Measurements from ENCODE around the gene CTNNBL1. TPM values are rescaled to one million over a fixed set of nuclear protein-coding genes. Genes with fewer than 3 reads are reported as not detected.

CTNNBL1 gene
- total RNA-seq, 1 experiment from 2014 or later, result 37.6 TPM

DNA sequence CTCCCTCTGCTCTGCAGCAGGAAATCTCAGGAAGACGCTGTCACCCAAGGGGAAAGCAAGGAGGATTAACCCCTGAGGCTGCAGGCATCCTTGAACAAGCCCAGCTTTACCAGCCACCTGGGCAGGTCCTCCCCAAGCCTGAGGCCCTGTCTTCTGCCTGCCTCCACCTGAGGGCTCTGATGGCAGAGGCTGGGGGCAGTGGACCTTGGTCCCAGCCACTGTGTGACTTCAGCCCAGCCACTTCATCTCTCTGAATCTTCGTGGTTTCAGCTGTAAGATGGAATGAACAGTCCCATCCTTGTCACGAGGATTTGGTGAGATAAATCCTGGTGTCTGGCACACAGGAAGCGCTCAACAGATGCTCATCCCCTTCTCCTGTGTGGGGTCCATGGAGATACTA is 200.6 kb downstream of the CTNNBL1 start:
- DNase-seq (ENCODE audit: extremely low read depth, low read depth), result no peak

DNA sequence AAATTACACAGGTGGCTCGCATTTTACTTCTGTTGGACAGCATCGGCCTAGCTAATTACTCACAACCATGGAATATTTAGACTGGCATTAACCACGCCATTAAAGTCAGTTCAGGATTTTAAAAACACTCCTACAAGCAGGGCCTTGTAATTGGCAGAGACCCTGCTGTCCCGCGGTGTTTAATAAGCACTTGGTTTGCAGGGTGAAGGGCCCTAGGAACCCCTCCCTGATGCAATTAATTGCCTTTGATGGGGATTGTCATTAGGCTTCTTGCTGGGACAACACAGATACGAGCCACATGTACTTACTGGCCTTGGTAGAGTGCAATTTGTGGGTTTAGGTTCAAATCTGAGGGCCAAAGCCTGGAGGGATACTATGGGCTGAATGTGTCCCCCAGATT is 201.3 kb downstream of the CTNNBL1 start:
- DNase-seq (ENCODE audit: extremely low read depth, low read depth), result no peak

DNA sequence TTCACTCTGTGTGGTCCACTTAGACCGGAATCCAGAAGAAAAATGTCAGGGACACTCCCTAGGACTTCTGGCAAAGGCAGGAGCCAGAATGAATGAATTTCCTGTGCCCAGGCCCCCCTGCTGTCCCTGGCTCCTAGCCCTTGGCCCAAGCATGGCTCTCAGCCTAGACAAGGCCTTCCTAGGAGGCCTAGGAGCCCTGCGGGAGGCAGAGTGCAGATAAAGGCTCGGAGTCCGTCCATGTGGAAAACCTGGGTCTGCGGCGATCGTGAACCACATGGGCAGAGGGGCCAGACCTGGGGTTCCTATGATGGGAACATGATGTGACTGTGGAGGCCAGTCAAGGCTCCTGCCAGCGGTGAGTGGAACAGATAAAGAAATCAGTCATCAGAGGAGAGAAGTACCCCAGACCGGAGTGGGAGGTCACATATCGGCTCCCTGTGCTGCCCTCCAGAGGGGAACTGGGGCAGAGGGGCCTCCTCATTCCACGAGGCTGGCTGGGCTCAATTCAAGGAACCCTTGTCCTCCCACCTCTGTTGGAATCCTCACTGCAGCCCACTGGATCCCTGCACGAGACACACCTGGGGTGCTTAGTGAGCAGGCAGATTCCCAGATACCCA is 203.2 kb downstream of the CTNNBL1 start:
- DNase-seq (ENCODE audit: extremely low read depth, low read depth), result no peak

DNA sequence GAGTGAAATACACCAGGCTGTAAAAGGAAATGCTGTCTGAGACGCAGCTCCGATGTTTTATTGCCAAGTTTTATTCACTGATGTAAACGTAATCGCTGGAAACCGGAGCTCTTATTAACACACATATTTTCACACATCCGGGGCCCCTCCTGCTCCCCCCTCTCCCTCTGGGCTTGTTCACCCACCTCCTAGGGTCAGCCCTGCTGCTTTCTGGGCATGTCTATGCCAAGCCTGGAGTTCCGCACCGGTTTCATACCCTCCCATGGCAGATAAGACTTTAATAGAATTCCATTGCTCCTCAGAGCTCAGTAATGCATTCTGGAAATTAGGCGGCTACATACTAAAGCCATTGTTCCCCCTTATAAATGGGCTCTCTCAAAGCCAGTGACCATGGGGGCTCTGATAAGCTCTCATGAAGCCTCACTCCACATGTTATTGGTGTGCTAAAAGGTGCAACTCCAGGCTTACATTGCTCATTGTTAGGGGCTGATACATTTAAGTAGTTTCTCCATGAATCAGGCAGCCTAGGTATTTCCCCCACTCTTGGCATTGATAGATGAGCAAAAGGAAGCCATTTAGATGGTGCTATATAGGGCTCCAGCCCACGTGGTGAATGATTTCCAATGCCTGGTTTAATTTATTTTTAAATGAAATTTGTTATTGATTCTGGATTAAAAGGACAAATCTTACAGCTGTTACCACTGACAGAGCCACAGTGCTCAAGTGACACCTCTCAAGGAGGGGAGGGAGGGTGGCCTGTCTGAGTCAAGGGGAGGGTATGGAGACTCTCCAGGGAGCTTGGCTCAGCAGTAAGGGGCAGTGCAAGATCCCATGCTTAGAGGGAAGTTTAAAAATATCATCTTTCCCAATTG is 204.6 kb downstream of the CTNNBL1 start:
- DNase-seq (ENCODE audit: extremely low read depth, low read depth), result no peak

GRCh38 chr20:37899105-37900045 is 205.5 kb downstream of the CTNNBL1 start:
- no peak for DNase-seq (ENCODE audit: extremely low read depth, low read depth)

DNA sequence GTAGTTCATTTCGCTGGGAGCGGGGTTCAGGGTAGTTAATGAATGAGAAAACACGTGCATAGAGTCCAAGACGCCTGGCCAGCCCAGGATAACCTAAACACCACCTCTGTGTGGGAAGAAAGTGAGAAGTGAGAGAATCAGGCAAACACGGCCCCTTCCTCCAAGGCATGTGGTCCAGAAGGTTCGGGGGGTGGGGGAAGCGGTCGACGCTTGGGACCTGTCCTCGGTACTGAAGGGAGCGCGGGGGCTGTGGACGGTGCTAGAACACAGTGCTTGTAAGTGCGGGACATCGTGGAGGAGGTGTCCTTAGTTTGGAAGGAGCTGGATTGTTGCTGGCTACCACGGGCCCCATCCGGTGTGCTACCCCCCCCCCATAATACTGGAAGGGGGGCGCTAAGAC is 207.4 kb downstream of the CTNNBL1 start:
- no peak for DNase-seq (ENCODE audit: extremely low read depth, low read depth)

DNA sequence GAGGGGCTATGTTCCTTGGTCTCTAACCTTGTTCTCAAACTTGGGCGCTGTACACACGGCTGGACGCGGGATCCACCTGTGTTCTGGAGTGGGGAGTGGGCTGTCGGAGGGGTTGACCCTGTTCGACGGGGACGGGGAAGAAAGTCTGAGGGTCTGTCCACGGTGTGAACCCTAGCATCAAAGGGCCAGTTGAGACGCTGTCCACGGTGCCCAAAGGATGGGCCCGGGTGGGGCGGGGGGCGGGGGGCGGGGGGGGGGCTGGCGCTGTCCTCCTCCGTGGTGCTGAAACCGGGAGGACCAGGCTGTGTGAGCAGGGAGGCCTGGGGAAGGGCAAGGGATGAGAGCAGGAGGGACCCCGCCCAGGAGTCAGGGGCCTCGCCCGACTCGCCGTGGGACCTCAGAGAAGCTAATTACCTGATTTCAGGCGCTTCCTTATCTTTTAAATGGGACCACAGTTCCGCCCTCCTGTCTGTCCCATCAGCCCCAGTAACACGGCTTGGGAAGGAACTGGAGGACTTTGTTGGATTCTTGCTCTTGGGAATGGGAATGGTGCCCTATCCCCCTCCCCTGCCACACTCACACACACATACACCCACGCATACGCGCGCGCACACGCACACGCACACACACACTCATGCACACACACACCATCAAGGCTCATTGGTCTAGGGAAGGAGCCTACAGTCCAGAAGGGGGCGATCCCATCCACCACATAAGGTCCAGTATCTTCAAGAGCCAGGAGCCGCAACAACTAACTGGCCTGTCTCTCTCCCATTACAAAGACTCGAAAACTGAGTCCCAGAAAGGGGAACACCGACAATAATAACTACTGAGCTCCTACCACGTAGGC is 208.0 kb downstream of the CTNNBL1 start:
- peak; percentile 30 for DNase-seq (ENCODE audit: extremely low read depth, low read depth)

GRCh38 chr20:37902504-37903313 is 208.9 kb downstream of the CTNNBL1 start, which contains the start of gene VSTM2L:
TSS of gene VSTM2L (plus strand) at chr20:37903127. CDS start at chr20:37903351, 224 bp downstream.
- DNase-seq (ENCODE audit: extremely low read depth, low read depth), result no peak

- DNase-seq (ENCODE audit: extremely low read depth, low read depth), result no peak
Measured at GRCh38 chr20:37903317-37904007, 209.6 kb downstream of the CTNNBL1 start.

- no peak for DNase-seq (ENCODE audit: extremely low read depth, low read depth)
Measured at GRCh38 chr20:37904008-37904642, 210.3 kb downstream of the CTNNBL1 start.

GRCh38 chr20:37904845-37905373 is 211.1 kb downstream of the CTNNBL1 start:
- no peak for DNase-seq (ENCODE audit: extremely low read depth, low read depth)

DNA sequence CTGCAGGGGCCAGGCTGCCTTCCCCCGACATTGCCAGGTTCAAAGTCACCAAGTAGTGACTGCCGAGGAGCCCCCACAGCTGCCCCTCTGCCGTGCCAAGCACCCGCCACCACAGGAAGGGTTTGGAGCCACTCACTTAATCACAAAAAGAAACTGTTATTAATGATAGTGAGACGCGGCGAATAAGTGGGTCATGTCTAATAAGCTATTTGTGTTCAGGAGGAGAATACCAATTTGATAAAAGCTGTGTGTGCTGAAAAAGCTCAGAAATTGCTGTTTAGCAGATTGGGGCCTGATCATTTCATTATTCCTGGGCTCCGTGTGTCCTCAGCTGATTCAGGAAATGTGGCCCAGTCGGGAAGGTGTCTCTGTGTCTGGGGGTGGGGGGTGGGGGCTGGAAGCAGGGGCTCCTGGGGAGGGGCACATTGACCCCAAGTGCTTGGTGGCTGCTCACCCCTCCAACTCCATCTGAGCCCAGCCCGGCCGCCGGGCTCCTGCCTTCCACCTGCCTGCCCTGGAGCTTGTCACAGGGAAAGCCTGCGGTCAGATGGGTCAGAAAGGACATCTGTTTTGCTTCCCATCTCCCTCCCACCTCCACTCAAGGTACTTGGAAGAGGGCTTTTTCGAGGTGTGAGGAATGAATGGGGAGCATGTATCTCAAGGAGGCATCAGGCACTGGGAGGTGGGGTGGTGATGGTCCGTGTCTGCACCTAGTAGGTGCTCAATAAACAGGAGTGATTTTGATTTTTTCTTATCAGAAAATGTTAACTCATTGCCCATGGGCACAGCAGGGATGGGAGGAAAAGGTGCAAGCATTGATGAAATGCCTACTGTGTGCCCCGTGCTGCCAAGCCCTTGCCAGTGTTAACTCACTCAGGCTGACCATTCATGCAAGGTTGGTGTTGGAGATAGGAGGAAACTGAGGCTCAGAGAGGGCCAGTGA is 212.1 kb downstream of the CTNNBL1 start:
- DNase-seq (ENCODE audit: extremely low read depth, low read depth), result no peak

- DNase-seq (ENCODE audit: extremely low read depth, low read depth), result no peak
Measured at GRCh38 chr20:37907330-37907676, 213.5 kb downstream of the CTNNBL1 start.

DNA sequence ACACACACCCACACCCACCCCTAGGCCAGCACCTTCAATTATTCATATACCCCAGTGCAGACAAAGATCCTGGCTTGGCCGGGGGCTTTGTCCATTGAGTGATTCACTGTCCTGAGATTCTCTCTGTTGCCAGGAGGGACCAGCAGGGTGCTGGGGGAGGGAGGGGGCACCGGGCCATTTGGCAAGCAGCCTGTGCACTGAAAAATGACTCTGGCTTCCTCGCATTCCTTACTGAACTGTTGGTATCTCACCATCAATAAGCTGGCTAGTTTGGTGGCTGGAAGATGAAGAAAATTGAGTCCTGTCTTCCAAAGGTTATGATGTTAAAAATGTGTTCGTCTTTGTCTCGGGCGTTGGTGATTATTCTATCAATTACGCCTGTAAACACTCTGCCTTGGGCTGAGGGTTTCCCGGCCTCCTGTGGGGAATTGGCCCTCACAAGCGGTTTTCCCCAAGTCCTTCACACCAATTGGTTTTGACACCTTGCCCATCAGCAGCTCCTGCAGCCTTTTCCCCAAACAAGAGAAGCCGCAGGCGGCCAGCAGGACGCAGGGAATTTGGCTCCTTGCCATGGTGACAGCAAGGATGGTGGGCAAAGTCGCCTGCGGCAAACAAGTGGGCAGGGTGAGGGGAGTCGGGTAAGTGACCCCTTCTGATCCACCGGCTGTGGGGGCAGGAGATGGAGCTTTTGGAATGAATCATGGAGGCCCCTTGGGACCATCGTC is 214.0 kb downstream of the CTNNBL1 start:
- no peak for DNase-seq (ENCODE audit: extremely low read depth, low read depth)

DNA sequence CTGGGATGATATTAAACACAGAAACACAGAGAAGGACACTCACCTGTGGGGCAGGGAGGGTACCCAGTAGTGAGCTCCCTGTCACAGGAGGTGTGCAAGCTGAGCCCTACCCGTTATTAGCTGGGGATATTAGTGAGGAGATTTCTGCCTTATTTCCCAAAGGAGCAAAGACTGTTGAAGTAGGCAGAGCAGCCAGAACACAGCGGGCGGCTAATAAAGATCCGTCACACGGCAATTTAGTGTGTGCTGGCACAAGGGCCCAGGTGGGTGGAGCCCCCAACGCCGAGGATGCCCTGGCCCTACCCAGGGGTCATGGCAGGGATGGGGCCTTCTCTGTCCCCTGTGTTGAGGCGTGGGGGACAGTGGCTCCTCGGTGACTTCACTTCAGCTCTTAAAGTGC is 217.4 kb downstream of the CTNNBL1 start:
- DNase-seq (ENCODE audit: extremely low read depth, low read depth), result no peak

- DNase-seq (ENCODE audit: extremely low read depth, low read depth), result no peak
Measured at GRCh38 chr20:37911838-37912281, 218.0 kb downstream of the CTNNBL1 start.

Data from NCI-H460 (cell line).